Calu3 (cell line): ENCODE data around the gene MGAT3. TPM values are rescaled to one million over a fixed set of nuclear protein-coding genes. Genes with fewer than 3 reads are reported as not detected.

Source experiments
- BruUV-seq: library from RNA; stranded (reverse); fragments of 400-500 nt; replicated peaks from 2 replicates; lab custom pipeline; 2021; lab: Mats Ljungman, UMichigan
- CTCF ChIA-PET: fragments of 300-600 bp; sonication (Branson Sonifier 250); formaldehyde crosslinking; loops from one replicate; lab custom pipeline; 2022; ENCODE audit warnings: antibody characterized with exemption; lab: Charles Lee
- DNase-seq: peaks from one replicate; pipeline ENCODE4 v3.0.0; 2022
- H3K27ac Mint-ChIP-seq: one replicate; pipeline ENCODE4 v1.8.0; 2022; ENCODE audit warnings: mixed read lengths; ENCODE audit not compliant: unreplicated experiment
- H3K27me3 Mint-ChIP-seq: one replicate; pipeline ENCODE4 v1.8.0; 2022; ENCODE audit warnings: mixed read lengths; ENCODE audit not compliant: unreplicated experiment
- H3K36me3 Mint-ChIP-seq: one replicate; pipeline ENCODE4 v1.8.0; 2022; ENCODE audit warnings: mild to moderate bottlenecking, moderate library complexity, mixed read lengths; ENCODE audit not compliant: insufficient read depth, unreplicated experiment
- H3K4me1 Mint-ChIP-seq: one replicate; pipeline ENCODE4 v1.8.0; 2022; ENCODE audit warnings: mild to moderate bottlenecking, low read depth, mixed read lengths; ENCODE audit not compliant: unreplicated experiment
- H3K4me3 Mint-ChIP-seq: one replicate; pipeline ENCODE4 v1.8.0; 2022; ENCODE audit warnings: mild to moderate bottlenecking, low read depth, moderate library complexity, mixed read lengths; ENCODE audit not compliant: unreplicated experiment
- H3K9me3 Mint-ChIP-seq: one replicate; pipeline ENCODE4 v1.8.0; 2022; ENCODE audit warnings: low read depth, mixed read lengths; ENCODE audit not compliant: unreplicated experiment
- CTCF ChIP-seq: fragments of 200-600 bp; IDR thresholded peaks from one replicate; pipeline ENCODE4 v1.8.0; 2022; ENCODE audit warnings: antibody characterized with exemption; ENCODE audit not compliant: unreplicated experiment
- intact Hi-C: fragments of 100-400 bp; cut with micrococcal nuclease; formaldehyde crosslinking; loops from one replicate; pipeline ENCODE4 v1.10.0; 2022; ENCODE audit not compliant: unreplicated experiment
- total RNA-seq: library from RNA; stranded (reverse); gene quantifications from 2 replicates; pipeline ENCODE4 v1.2.3, GENCODE V29; 2022

MGAT3 gene
- total RNA-seq, 1 experiment from 2014 or later = 33.0 TPM

GRCh38 chr22:39525658-39525975 is 68.8 kb downstream of the MGAT3 start:
- Mint-ChIP-seq H3K9me3 (no peaks in the 10 kb centered on the region), H3K36me3 (peaks cover 95% of the 10 kb centered on the region), H3K4me1 (peaks cover 60% of the 10 kb centered on the region), H3K27me3 (no peaks in the 10 kb centered on the region), H3K27ac (peak overlapping the region; percentile 71), H3K4me3 (no peak overlapping the region)
- no TSS peak for BruUV-seq
- intact Hi-C loops = loop anchor here (10.0 kb wide), 1 partner anchor 211 kb away; the partner anchor contains the start of gene RPL3
- no peak for TF ChIP-seq CTCF
- CTCF ChIA-PET = no interaction called here
- no peak for DNase-seq

GRCh38 chr22:39526736-39527171 is 69.9 kb downstream of the MGAT3 start:
- Mint-ChIP-seq H3K27me3 (no peaks in the 10 kb centered on the region), H3K4me1 (peaks cover 70% of the 10 kb centered on the region), H3K9me3 (no peaks in the 10 kb centered on the region), H3K27ac (no peak overlapping the region), H3K4me3 (no peak overlapping the region), H3K36me3 (peaks cover 94% of the 10 kb centered on the region)
- TF ChIP-seq CTCF = no peak
- DNase-seq = no peak
- intact Hi-C loops = loop anchor here (10.0 kb wide), 1 partner anchor 212 kb away; the partner anchor contains the start of gene RPL3
- CTCF ChIA-PET = interaction anchor here (0.6 kb wide), 1 partner anchor 738 kb away, joined by 4 read pairs; no protein-coding TSS in a partner anchor
- BruUV-seq = no TSS peak

GRCh38 chr22:39527481-39527961 is 70.7 kb downstream of the MGAT3 start:
- intact Hi-C loops = loop anchor here (10.0 kb wide), 1 partner anchor 213 kb away; the partner anchor contains the start of gene RPL3
- DNase-seq = peak; percentile 30
- TF ChIP-seq CTCF = no peak
- peaks cover 94% of the 10 kb centered on the region for H3K36me3 Mint-ChIP-seq
- no peaks in the 10 kb centered on the region for H3K9me3 Mint-ChIP-seq
- BruUV-seq = no TSS peak
- CTCF ChIA-PET = no interaction called here
- H3K4me1 Mint-ChIP-seq = peaks cover 67% of the 10 kb centered on the region
- no peak overlapping the region for H3K4me3 Mint-ChIP-seq
- no peaks in the 10 kb centered on the region for H3K27me3 Mint-ChIP-seq
- H3K27ac Mint-ChIP-seq = peak overlapping the region; percentile 67

- peaks cover 65% of the 10 kb centered on the region for H3K4me1 Mint-ChIP-seq
- H3K27me3 Mint-ChIP-seq = no peaks in the 10 kb centered on the region
- H3K9me3 Mint-ChIP-seq = no peaks in the 10 kb centered on the region
- H3K4me3 Mint-ChIP-seq = no peak overlapping the region
- BruUV-seq = no TSS peak
- no peak for DNase-seq
- intact Hi-C loops = loop anchor here (10.0 kb wide), 1 partner anchor 213 kb away; the partner anchor contains the start of gene RPL3
- peak overlapping the region; percentile 4 for H3K27ac Mint-ChIP-seq
- TF ChIP-seq CTCF = no peak
- peaks cover 93% of the 10 kb centered on the region for H3K36me3 Mint-ChIP-seq
- CTCF ChIA-PET = interaction anchor here (0.7 to 2.1 kb wide), 8 partner anchors 8 to 509 kb away, joined by 3 to 16 read pairs (median 8); partner anchors contain the start of genes ATF4, RPL3 and TAB1
Measured at GRCh38 chr22:39528080-39528661, 71.4 kb downstream of the MGAT3 start.
